Measurements from ENCODE around the gene DNAJC18. TPM values are rescaled to one million over a fixed set of nuclear protein-coding genes. Genes with fewer than 3 reads are reported as not detected.

The DNAJC18 gene
- 7.3 to 9.7 TPM (median 7.8 TPM) in 5 replicates for total RNA-seq (2022; extraction: Qiagen RNA extraction; ENCODE audit: low read depth)

GRCh38 chr5:139439013-139439903 lies at the start of gene DNAJC18:
Gene DNAJC18 (minus strand): TSS chr5:139439525. CDS start chr5:139439445, 80 bp downstream.

DNA sequence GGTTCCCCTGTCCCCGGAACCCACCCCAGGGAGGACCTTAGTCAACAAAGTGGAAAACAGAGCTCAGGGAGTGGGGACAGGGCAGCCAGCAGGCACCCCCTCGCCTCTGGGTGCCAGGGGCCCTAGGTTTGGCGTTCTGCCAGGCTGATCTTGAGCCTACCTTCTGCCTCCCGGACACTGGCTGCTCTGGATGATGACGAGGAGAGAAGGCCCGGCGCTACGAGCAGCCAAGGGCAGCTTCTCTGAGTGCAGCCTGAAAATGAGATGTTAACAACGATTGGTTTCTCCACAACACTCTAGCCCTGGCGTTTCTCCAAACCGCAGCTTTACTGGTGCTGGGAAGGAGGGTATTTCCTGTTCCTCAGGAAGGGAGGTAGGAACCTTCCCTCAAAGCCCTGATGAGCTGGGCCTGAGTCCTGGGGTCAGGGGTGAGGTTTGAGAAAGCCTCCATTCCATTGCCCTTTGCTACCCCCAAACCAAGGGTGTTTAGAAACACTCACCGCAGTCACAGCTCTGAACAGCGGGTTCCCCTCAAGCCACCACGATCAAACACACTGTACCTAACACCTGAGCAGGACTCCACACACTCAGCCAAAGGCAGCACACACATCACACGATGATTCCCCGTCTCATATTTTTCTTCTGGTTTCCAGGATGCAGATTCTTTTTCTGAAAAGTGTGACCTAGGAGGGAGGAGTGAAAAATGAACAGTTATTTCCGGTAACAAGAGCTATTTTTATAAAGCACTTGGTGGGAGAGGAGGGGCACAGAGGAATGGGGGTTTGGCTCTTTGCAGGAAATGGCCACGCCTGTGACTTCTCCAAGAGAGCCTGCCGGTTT lies 42.9 kb upstream of the DNAJC18 start, which contains the start of gene STING1:
Gene STING1, minus strand, starts transcription at position 709 of the 840 bp plus-strand sequence. CDS start 1,054 bp downstream, outside the sequence.

GRCh38 chr5:139470821-139471300 lies 31.5 kb upstream of the DNAJC18 start, which contains the start of gene SMIM33:
Gene SMIM33 (plus strand): TSS chr5:139471004. CDS start chr5:139471122, 118 bp downstream.

DNA sequence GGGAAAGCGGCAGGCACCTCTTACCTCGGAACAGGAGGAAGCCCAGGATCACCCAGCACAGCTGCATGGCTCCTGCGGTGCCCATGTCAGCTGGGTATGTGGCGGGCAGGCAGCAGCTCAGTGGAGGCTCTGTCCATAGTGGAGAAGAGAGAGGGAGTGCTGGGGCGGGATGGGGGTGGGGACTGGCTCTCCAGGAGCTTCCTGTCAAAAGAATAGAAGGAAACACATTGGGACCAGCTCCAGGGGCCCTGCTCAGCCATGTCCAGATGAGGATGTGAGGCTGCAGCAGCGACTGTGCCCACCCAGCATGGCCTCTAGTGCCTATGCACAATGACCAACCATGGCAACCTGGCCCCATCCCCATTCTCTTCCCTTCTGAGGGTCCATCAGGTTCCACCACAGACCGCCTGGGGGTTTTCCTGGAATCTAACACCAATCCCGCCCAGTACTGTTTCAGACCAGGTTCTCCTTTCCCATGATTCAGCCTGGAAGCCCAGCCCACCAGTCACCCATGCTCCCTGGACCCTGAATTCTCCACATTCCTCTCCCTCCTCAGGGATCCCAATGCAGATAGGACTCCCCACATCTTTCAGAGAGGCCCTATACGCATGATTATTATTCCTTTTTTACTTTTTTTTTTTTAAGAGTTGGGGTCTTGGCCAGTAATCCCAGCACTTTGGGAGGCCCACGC lies 23.4 kb upstream of the DNAJC18 start, which contains the start of gene ECSCR:
Gene ECSCR, minus strand, starts transcription at position 158 of the 691 bp plus-strand sequence. Its CDS starts 73 bp downstream, at position 85.

GRCh38 chr5:139403787-139404483 lies 35.4 kb downstream of the DNAJC18 start, which contains the start of gene SPATA24:
Gene SPATA24 (minus strand): TSS chr5:139404089. CDS start chr5:139404060, 29 bp downstream.

GRCh38 chr5:139394654-139395566 lies 44.4 kb downstream of the DNAJC18 start, which contains the start of gene PROB1:
Gene PROB1 (minus strand): TSS chr5:139395104. CDS start chr5:139395081, 23 bp downstream.

GRCh38 chr5:139389701-139390638 lies 49.4 kb downstream of the DNAJC18 start, which contains the start of gene MZB1:
Gene MZB1 (minus strand): TSS chr5:139389913. CDS start chr5:139389856, 57 bp downstream.

DNA sequence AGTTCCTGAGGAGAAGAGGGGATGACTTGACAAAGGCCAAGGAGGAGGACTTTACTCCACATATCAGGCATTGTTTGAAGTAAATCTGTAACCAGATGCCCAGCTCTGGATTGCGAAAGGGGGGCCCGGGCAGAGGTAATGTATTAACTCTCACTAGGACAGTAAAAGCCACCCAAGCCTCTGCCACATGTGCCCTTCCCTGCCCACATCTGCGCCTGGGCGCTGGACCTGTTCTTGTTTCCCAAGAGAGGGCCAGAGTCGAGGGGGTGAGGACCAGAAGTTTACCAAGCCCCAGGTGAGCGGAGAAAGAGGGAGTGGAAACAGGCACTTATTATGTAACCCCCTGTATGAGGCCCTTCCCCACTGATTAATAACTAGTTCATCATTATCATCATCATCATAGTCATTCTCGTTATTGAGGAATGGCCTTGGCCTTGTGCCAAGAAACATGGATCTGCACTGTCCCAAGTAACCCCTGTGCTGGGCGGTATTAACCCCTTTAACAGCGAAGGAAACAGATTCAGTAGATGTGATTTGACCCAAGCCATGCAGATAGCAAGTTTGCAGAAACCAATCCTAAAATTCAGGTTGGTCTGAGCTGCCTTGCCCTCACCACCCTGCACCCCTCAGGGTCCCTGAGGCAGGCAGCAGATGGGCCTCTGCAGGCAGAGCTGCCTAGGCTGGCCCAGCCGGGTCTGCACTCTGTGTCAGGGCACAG lies 55.9 kb downstream of the DNAJC18 start, which contains the start of gene SLC23A1:
Gene SLC23A1, minus strand, starts transcription at position 23 of the 718 bp plus-strand sequence. CDS start 44 bp downstream, outside the sequence.

Other genes starting within 250 kb of the DNAJC18 start
- gene SIL1, start 241.2 kb downstream of the DNAJC18 start, total RNA-seq (2022; extraction: Qiagen RNA extraction; ENCODE audit: low read depth), result 23.7 to 29.1 TPM (median 24.3 TPM) in 5 replicates
- gene MATR3, start 145.8 kb downstream of the DNAJC18 start, total RNA-seq (2022; extraction: Qiagen RNA extraction; ENCODE audit: low read depth), result 102 to 202 TPM (median 189 TPM) in 5 replicates
- gene PAIP2, start 97.7 kb downstream of the DNAJC18 start, total RNA-seq (2022; extraction: Qiagen RNA extraction; ENCODE audit: low read depth), result 84.0 to 112 TPM (median 91.8 TPM) in 5 replicates
- gene SLC23A1, start 56.2 kb downstream of the DNAJC18 start, total RNA-seq (2022; extraction: Qiagen RNA extraction; ENCODE audit: low read depth), result 0.87 to 1.6 TPM (median 1.3 TPM) in 5 replicates
- gene MZB1, start 49.6 kb downstream of the DNAJC18 start, total RNA-seq (2022; extraction: Qiagen RNA extraction; ENCODE audit: low read depth), result not detected in 5 replicates
- 0.19 to 0.34 TPM (median 0.27 TPM) in 5 replicates for gene PROB1, start 44.4 kb downstream of the DNAJC18 start, total RNA-seq (2022; extraction: Qiagen RNA extraction; ENCODE audit: low read depth)
- 4.1 to 6.0 TPM (median 5.0 TPM) in 5 replicates for gene SPATA24, start 35.4 kb downstream of the DNAJC18 start, total RNA-seq (2022; extraction: Qiagen RNA extraction; ENCODE audit: low read depth)
- not detected in 5 replicates for gene ECSCR, start 23.2 kb upstream of the DNAJC18 start, total RNA-seq (2022; extraction: Qiagen RNA extraction; ENCODE audit: low read depth)
- gene SMIM33, start 31.5 kb upstream of the DNAJC18 start, total RNA-seq (2022; extraction: Qiagen RNA extraction; ENCODE audit: low read depth), result not detected in 5 replicates
- gene STING1, start 43.2 kb upstream of the DNAJC18 start, total RNA-seq (2022; extraction: Qiagen RNA extraction; ENCODE audit: low read depth), result 0.85 to 1.4 TPM (median 0.98 TPM) in 5 replicates
- gene UBE2D2, start 121.8 kb upstream of the DNAJC18 start, total RNA-seq (2022; extraction: Qiagen RNA extraction; ENCODE audit: low read depth), result 108 to 160 TPM (median 157 TPM) in 5 replicates
- 17.1 to 24.9 TPM (median 21.3 TPM) in 5 replicates for gene CXXC5, start 208.8 kb upstream of the DNAJC18 start, total RNA-seq (2022; extraction: Qiagen RNA extraction; ENCODE audit: low read depth)

Measured in A549 treated with RU486 at 1 μM for 4 hours (cell line).